Psoas muscle (tissue), 8 donors: ENCODE measurements around the gene NFATC2. TPM values are rescaled to one million over a fixed set of nuclear protein-coding genes. Genes with fewer than 3 reads are reported as not detected.

Source experiments
- ATAC-seq, 4 donors: fragments of 200-7000 bp; cut with Tn5 transposase; one replicate each; pipeline ENCODE4 v1.9.1; 2020; ENCODE audit warnings: moderate library complexity in 3 of 4, mild to moderate bottlenecking in 2 of 4
- DNase-seq, 2 donors: peaks; one replicate each; pipeline ENCODE4 v3.0.0-alpha.2; 2020
- H3K27ac ChIP-seq: fragments of 200-600 bp; one replicate; pipeline ENCODE4 v1.8.0; 2022
- H3K27me3 ChIP-seq, 3 donors: fragments of 200-600 bp in 1 of 3; one replicate each; pipeline versions ENCODE4 v1.6.1 to v1.8.0; 2013 to 2022; ENCODE audit warnings: low read length in 2 of 3, mild to moderate bottlenecking in 2 of 3, moderate library complexity in 1 of 3; ENCODE audit not compliant: insufficient read depth in 3 of 3
- H3K36me3 ChIP-seq, 2 donors: fragments of 200-600 bp in 1 of 2; one replicate each; pipeline versions ENCODE4 v1.6.1 to v1.8.0; 2013 to 2022; ENCODE audit warnings: low read depth in 1 of 2, mild to moderate bottlenecking in 1 of 2, moderate library complexity in 1 of 2; ENCODE audit not compliant: insufficient read depth in 1 of 2
- H3K4me1 ChIP-seq: fragments of 200-600 bp; one replicate; pipeline ENCODE4 v1.8.0; 2022
- H3K4me3 ChIP-seq: fragments of 200-600 bp; one replicate; pipeline ENCODE4 v1.8.0; 2022; ENCODE audit warnings: mild to moderate bottlenecking
- H3K9me3 ChIP-seq: fragments of 200-600 bp; one replicate; pipeline ENCODE4 v1.8.0; 2022
- CTCF ChIP-seq: fragments of 200-600 bp; IDR thresholded peaks from one replicate; pipeline ENCODE4 v1.8.0; 2022; ENCODE audit warnings: antibody characterized with exemption
- WGBS, 3 donors: extraction: QIAGEN DNeasy Blood & Tissue Kit; methylation state at CpG; one replicate each; pipeline versions ENCODE4 v1.1.6 to v1.1.7; 2013; 5-methylcytosine and 5-hydroxymethylcytosine counted together
- intact Hi-C, 2 donors: fragments of 100-400 bp; cut with DNase I; formaldehyde crosslinking; loops; one replicate each; pipeline versions ENCODE4 v1.11.0 to v1.14.2; 2022
- polyA plus RNA-seq, 3 donors: library from polyadenylated mRNA; stranded (reverse); fragments of 200-250 nt; gene quantifications; one replicate each; pipeline ENCODE4 v1.2.3, GENCODE V29; 2013
- total RNA-seq, 4 donors: library from RNA; stranded (reverse); fragmentation: NEBNext Ultra II Directional in 2 of 4; extraction: Animal tissue kit (Norgen Biotek cat#: 25700) in 2 of 4; gene quantifications; one replicate each; pipeline versions ENCODE4 v1.2.1 to v1.2.4, GENCODE V29; 2021 to 2023
- donor health status: healthy with polysubstance abuse.
- donor health status: DM: no; HTN: no; CAD: no; lungs with moderate emphysema.
- donor health status: Bipolar disorder and iron deficiency.
- donor health status: healthy.
- donor health status: DM: yes; HTN: yes; CAD: no.
- donor health status: DM: no; HTN: no; CAD: no.
- donor health status: DM: no; HTN: no; CAD: no.
- donor health status: DM: yes; HTN: yes; CAD: no.

The NFATC2 gene
- total and polyA plus RNA-seq, 7 donors = 0.18 to 3.1 (median 0.64) TPM

GRCh38 chr20:51401496-51401895, 141.0 kb downstream of the NFATC2 start:
- no peaks in the 10 kb centered on the region for H3K36me3 ChIP-seq
- H3K27ac ChIP-seq = no peak overlapping the region
- 94 to 96% (median 96%) methylated on average over 4 of the region's 4 CpGs for WGBS, 3 donors
- H3K27me3 ChIP-seq = no peaks in the 10 kb centered on the region
- no peak overlapping the region for H3K4me3 ChIP-seq
- TF ChIP-seq CTCF = no peak
- no peaks in the 10 kb centered on the region for H3K9me3 ChIP-seq
- peaks cover 6% of the 10 kb centered on the region for H3K4me1 ChIP-seq
- DNase-seq = no peak
- intact Hi-C loops = no loop called here
- ATAC-seq = no peak

DNA sequence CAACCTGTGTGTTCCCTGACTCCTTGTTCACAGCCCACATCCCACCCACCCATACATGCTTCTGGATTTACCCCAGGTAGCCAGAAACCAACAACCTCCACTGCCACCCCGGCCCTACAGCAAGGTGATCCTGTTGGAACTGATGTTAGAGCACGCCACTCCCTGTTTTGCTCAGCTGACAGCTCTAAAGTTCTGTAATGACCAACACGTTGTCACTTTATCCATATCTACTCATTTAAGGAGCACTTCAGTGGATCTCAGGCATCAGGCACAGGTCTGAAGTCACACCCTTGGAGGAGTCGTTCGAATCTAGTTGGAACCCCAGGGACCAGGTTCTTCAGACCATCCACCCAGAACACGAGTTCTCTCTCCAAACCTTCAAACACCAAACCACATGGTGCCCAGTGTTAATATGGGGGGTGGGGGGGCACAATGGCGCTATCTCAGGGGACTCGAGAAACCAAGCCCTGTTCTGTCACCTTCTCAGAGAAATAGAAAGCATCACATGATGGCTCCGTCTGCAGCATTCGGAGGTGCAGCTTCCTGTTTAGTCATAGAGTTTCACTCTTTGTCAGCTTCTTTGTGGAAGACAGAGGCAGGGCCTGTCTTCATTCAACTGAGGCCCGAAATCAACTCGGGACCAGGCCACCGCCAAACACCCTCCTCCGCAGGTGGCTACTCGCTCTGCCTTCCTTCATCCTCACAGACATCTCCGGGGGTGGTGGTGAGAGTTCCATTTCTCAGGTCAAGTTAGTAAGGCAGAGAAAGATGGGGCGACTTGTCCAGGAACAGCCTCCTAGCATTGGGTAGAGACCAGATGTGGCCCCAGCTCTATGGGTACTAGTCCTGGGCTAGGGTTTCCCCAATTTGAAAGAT, 142.2 kb downstream of the NFATC2 start:
- H3K36me3 ChIP-seq = no peaks in the 10 kb centered on the region
- WGBS, 3 donors = 90 to 91% (median 90%) methylated on average over 17 of the region's 17 CpGs
- DNase-seq (no peak), ATAC-seq (no peak)
- H3K4me1 ChIP-seq = peaks cover 11% of the 10 kb centered on the region
- no peak overlapping the region for H3K27ac ChIP-seq
- intact Hi-C loops = no loop called here
- H3K27me3 ChIP-seq = no peaks in the 10 kb centered on the region
- H3K9me3 ChIP-seq = no peaks in the 10 kb centered on the region
- no peak overlapping the region for H3K4me3 ChIP-seq
- TF ChIP-seq CTCF = no peak

GRCh38 chr20:51399006-51399890, 143.3 kb downstream of the NFATC2 start:
- H3K27ac ChIP-seq = no peak overlapping the region
- no peaks in the 10 kb centered on the region for H3K27me3 ChIP-seq
- peak in 3 of 4 donors; percentile 44 to 69 (median 66) for ATAC-seq
- WGBS, 3 donors = 47 to 65% (median 61%) methylated on average over 6 of the region's 6 CpGs
- H3K36me3 ChIP-seq = no peaks in the 10 kb centered on the region
- H3K9me3 ChIP-seq = no peaks in the 10 kb centered on the region
- no peak overlapping the region for H3K4me3 ChIP-seq
- intact Hi-C loops = no loop called here
- no peak for DNase-seq
- H3K4me1 ChIP-seq = peaks cover 16% of the 10 kb centered on the region
- no peak for TF ChIP-seq CTCF

DNA sequence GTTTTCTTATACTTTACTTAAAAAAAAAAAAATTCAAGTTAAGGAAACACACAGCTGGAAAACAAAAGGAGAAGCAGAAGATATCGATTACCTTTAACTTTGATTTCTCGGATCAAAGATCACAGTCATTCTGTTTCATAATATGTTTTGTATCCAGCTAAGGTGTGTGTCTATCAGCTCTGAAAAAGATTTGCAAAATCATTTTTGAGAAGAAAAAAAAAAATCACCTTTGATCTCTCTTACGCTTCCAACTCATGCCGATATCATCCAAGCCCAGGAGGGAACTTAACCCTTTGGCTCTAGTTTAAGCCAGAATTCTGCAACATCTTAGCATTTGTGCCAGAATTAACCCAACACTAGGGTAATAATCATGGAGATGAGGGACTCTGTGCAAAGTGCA, 144.0 kb downstream of the NFATC2 start:
- no peak for ATAC-seq
- 83 to 90% (median 89%) methylated on average over 4 of the region's 4 CpGs for WGBS, 3 donors
- no peaks in the 10 kb centered on the region for H3K36me3 ChIP-seq
- no peak overlapping the region for H3K4me3 ChIP-seq
- no peak for TF ChIP-seq CTCF
- no peak overlapping the region for H3K27ac ChIP-seq
- intact Hi-C loops = no loop called here
- H3K4me1 ChIP-seq = peaks cover 22% of the 10 kb centered on the region
- H3K9me3 ChIP-seq = no peaks in the 10 kb centered on the region
- no peaks in the 10 kb centered on the region for H3K27me3 ChIP-seq
- DNase-seq = no peak
